K562 (cell line): ENCODE results near the gene MATK. TPM values are rescaled to one million over a fixed set of nuclear protein-coding genes. Genes with fewer than 3 reads are reported as not detected.

ENCODE experiments used
- MCM5 ChIP-seq: fragments of 450-650 bp; IDR thresholded peaks from 2 replicates; pipeline ENCODE4 v1.6.1; 2016; ENCODE audit warnings: low read depth
- NFIX ChIP-seq: fragments of 250-450 bp; sonication (Bioruptor Pico); IDR thresholded peaks from 2 replicates; pipeline ENCODE4 v1.4.0; 2020; ENCODE audit warnings: low read depth, mild to moderate bottlenecking, moderate library complexity
- polyA plus RNA-seq, 8 experiments: library from polyadenylated mRNA; depleted of rRNA in 4 of 8; stranded (reverse) in 5 of 8; unstranded in 3 of 8; fragments of >200 nt; fragmentation: Nextera tagmentation in 2 of 8; fragmentation: Illumina TruSeq in 1 of 8; extraction: Ambion mirVana in 2 of 8; extraction: Trizol in 1 of 8; gene quantifications; 2 replicates each; pipeline versions ENCODE4 v1.2.1 to v1.2.3, GENCODE V29; 2011 to 2014; ENCODE audit warnings: inconsistent platforms in 1 of 8, missing spikeins in 1 of 8
- total RNA-seq, 7 experiments: library from RNA; depleted of rRNA in 6 of 7; stranded (reverse); fragments of >200 nt in 6 of 7; fragmentation: Illumina TruSeq in 2 of 7; extraction: Trizol in 2 of 7; gene quantifications; 2 replicates each; pipeline versions ENCODE4 v1.2.1 to v1.2.3, GENCODE V29; 2011 to 2021; ENCODE audit warnings: low replicate concordance in 1 of 7
- TF ChIP-seq, protein P1 (sequence below): fragments of 200-800 bp; sonication (Bioruptor generic); IDR thresholded peaks from 2 replicates; pipeline ENCODE4 v1.6.1; 2016; ENCODE audit warnings: missing genetic modification characterization, missing compliant biosample characterization
- TF ChIP-seq, protein P2 (sequence below): sonication (generic); formaldehyde crosslinking; IDR thresholded peaks from 2 replicates; pipeline ENCODE4 v1.8.0; 2022; ENCODE audit warnings: mild to moderate bottlenecking, missing genetic modification reagents, borderline replicate concordance
- TF ChIP-seq, protein P3 (sequence below): sonication (generic); formaldehyde crosslinking; IDR thresholded peaks from 2 replicates; pipeline ENCODE4 v1.8.1; 2023; ENCODE audit warnings: missing genetic modification reagents, mild to moderate bottlenecking, borderline replicate concordance
- TF ChIP-seq, protein P4 (sequence below): sonication (generic); formaldehyde crosslinking; IDR thresholded peaks from 2 replicates; pipeline ENCODE4 v1.8.1; 2023; ENCODE audit warnings: mild to moderate bottlenecking, missing genetic modification reagents
- TF ChIP-seq, protein P5 (sequence below): fragments of 250-450 bp; sonication (Bioruptor Pico); IDR thresholded peaks from 2 replicates; pipeline ENCODE4 v1.4.0; 2020; ENCODE audit warnings: mild to moderate bottlenecking, moderate library complexity

Gene MATK
- total and polyA plus RNA-seq, 9 of the 15 experiments (the other 6 are each of a cell fraction or from before 2014, with no cell fraction given): 0.08 to 41.5 (median 21.4) TPM

DNA sequence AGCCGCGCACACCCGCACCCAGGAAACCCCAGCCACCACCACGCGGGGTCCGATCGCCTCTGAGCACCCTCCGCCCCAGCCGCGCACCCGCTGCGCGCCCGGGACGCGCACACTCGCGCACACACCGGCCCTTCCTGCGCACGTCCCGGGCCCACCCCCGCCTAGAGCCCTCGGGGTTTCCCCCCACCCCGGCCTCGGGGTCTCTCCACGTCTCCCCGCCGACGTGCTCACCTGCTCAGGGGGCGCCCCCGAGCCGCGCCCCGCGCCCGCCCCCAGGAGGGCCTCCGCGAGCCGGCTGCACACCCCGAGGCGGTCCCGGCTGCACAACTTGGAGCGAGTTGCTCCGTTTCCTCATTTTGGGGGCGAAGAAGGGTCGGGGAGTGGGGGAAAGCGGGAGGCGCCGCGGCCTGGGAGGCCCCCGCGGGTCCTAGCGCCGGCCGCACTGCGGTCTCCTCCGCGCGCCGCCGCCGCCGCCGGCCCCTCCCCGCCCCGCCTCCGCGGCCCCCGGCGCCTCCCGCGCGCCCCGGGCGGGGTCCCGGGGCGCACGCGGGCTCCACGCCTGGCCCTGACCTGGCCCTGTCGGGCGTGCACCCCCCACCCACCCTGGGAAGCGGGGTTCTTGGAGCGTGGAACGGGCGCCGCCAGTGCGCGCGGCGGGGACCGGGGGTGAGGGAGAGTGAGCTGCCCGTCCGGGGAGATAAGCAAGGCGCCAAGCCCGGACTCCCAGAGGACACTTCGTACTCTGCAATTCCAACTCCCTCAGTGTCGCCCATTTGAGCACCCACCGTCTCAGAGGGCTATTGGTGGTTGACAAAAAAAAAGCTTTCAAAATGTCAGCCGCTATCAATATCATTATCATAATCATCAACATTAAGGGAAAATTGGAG lies at the start of gene MATK (continued):
- TF ChIP-seq, protein P1, sequence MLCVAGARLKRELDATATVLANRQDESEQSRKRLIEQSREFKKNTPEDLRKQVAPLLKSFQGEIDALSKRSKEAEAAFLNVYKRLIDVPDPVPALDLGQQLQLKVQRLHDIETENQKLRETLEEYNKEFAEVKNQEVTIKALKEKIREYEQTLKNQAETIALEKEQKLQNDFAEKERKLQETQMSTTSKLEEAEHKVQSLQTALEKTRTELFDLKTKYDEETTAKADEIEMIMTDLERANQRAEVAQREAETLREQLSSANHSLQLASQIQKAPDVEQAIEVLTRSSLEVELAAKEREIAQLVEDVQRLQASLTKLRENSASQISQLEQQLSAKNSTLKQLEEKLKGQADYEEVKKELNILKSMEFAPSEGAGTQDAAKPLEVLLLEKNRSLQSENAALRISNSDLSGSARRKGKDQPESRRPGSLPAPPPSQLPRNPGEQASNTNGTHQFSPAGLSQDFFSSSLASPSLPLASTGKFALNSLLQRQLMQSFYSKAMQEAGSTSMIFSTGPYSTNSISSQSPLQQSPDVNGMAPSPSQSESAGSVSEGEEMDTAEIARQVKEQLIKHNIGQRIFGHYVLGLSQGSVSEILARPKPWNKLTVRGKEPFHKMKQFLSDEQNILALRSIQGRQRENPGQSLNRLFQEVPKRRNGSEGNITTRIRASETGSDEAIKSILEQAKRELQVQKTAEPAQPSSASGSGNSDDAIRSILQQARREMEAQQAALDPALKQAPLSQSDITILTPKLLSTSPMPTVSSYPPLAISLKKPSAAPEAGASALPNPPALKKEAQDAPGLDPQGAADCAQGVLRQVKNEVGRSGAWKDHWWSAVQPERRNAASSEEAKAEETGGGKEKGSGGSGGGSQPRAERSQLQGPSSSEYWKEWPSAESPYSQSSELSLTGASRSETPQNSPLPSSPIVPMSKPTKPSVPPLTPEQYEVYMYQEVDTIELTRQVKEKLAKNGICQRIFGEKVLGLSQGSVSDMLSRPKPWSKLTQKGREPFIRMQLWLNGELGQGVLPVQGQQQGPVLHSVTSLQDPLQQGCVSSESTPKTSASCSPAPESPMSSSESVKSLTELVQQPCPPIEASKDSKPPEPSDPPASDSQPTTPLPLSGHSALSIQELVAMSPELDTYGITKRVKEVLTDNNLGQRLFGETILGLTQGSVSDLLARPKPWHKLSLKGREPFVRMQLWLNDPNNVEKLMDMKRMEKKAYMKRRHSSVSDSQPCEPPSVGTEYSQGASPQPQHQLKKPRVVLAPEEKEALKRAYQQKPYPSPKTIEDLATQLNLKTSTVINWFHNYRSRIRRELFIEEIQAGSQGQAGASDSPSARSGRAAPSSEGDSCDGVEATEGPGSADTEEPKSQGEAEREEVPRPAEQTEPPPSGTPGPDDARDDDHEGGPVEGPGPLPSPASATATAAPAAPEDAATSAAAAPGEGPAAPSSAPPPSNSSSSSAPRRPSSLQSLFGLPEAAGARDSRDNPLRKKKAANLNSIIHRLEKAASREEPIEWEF (CRISPR knock-in tag): no peak
- TF ChIP-seq, protein P2, sequence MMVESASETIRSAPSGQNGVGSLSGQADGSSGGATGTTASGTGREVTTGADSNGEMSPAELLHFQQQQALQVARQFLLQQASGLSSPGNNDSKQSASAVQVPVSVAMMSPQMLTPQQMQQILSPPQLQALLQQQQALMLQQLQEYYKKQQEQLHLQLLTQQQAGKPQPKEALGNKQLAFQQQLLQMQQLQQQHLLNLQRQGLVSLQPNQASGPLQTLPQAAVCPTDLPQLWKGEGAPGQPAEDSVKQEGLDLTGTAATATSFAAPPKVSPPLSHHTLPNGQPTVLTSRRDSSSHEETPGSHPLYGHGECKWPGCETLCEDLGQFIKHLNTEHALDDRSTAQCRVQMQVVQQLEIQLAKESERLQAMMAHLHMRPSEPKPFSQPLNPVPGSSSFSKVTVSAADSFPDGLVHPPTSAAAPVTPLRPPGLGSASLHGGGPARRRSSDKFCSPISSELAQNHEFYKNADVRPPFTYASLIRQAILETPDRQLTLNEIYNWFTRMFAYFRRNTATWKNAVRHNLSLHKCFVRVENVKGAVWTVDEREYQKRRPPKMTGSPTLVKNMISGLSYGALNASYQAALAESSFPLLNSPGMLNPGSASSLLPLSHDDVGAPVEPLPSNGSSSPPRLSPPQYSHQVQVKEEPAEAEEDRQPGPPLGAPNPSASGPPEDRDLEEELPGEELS (CRISPR knock-in tag): no peak
- TF ChIP-seq, protein P3, sequence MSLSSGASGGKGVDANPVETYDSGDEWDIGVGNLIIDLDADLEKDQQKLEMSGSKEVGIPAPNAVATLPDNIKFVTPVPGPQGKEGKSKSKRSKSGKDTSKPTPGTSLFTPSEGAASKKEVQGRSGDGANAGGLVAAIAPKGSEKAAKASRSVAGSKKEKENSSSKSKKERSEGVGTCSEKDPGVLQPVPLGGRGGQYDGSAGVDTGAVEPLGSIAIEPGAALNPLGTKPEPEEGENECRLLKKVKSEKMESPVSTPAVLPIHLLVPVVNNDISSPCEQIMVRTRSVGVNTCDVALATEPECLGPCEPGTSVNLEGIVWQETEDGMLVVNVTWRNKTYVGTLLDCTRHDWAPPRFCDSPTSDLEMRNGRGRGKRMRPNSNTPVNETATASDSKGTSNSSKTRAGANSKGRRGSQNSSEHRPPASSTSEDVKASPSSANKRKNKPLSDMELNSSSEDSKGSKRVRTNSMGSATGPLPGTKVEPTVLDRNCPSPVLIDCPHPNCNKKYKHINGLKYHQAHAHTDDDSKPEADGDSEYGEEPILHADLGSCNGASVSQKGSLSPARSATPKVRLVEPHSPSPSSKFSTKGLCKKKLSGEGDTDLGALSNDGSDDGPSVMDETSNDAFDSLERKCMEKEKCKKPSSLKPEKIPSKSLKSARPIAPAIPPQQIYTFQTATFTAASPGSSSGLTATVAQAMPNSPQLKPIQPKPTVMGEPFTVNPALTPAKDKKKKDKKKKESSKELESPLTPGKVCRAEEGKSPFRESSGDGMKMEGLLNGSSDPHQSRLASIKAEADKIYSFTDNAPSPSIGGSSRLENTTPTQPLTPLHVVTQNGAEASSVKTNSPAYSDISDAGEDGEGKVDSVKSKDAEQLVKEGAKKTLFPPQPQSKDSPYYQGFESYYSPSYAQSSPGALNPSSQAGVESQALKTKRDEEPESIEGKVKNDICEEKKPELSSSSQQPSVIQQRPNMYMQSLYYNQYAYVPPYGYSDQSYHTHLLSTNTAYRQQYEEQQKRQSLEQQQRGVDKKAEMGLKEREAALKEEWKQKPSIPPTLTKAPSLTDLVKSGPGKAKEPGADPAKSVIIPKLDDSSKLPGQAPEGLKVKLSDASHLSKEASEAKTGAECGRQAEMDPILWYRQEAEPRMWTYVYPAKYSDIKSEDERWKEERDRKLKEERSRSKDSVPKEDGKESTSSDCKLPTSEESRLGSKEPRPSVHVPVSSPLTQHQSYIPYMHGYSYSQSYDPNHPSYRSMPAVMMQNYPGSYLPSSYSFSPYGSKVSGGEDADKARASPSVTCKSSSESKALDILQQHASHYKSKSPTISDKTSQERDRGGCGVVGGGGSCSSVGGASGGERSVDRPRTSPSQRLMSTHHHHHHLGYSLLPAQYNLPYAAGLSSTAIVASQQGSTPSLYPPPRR: no peak
- no peak for TF ChIP-seq NFIX (CRISPR knock-in tag)
- TF ChIP-seq MCM5: no peak
- TF ChIP-seq, protein P4, sequence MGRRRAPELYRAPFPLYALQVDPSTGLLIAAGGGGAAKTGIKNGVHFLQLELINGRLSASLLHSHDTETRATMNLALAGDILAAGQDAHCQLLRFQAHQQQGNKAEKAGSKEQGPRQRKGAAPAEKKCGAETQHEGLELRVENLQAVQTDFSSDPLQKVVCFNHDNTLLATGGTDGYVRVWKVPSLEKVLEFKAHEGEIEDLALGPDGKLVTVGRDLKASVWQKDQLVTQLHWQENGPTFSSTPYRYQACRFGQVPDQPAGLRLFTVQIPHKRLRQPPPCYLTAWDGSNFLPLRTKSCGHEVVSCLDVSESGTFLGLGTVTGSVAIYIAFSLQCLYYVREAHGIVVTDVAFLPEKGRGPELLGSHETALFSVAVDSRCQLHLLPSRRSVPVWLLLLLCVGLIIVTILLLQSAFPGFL: no peak
- TF ChIP-seq, protein P5, sequence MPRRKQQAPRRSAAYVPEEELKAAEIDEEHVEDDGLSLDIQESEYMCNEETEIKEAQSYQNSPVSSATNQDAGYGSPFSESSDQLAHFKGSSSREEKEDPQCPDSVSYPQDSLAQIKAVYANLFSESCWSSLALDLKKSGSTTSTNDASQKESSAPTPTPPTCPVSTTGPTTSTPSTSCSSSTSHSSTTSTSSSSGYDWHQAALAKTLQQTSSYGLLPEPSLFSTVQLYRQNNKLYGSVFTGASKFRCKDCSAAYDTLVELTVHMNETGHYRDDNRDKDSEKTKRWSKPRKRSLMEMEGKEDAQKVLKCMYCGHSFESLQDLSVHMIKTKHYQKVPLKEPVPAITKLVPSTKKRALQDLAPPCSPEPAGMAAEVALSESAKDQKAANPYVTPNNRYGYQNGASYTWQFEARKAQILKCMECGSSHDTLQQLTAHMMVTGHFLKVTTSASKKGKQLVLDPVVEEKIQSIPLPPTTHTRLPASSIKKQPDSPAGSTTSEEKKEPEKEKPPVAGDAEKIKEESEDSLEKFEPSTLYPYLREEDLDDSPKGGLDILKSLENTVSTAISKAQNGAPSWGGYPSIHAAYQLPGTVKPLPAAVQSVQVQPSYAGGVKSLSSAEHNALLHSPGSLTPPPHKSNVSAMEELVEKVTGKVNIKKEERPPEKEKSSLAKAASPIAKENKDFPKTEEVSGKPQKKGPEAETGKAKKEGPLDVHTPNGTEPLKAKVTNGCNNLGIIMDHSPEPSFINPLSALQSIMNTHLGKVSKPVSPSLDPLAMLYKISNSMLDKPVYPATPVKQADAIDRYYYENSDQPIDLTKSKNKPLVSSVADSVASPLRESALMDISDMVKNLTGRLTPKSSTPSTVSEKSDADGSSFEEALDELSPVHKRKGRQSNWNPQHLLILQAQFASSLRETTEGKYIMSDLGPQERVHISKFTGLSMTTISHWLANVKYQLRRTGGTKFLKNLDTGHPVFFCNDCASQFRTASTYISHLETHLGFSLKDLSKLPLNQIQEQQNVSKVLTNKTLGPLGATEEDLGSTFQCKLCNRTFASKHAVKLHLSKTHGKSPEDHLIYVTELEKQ: no peak
